Cardiac muscle cell (in vitro differentiated cells and primary cell): ENCODE data around the gene TRAF3IP1. TPM values are rescaled to one million over a fixed set of nuclear protein-coding genes. Genes with fewer than 3 reads are reported as not detected.

Source experiments
- DNase-seq, 2 donors: peaks; one replicate each; pipeline versions ENCODE4 v3.0.0 to v3.0.0-alpha.2; 2010 to 2017; ENCODE audit warnings: low read depth in 1 of 2, low spot score in 1 of 2
- H3K27ac ChIP-seq: fragments of 200-600 bp; sonication (generic); 2 replicates; pipeline ENCODE4 v1.5.1; 2016
- H3K27me3 ChIP-seq: fragments of 200-600 bp; sonication (generic); 2 replicates; pipeline ENCODE4 v1.6.0; 2016; ENCODE audit warnings: control low read depth
- H3K36me3 ChIP-seq: fragments of 200-600 bp; sonication (generic); 2 replicates; pipeline ENCODE4 v1.5.1; 2016; ENCODE audit warnings: control low read depth
- H3K4me1 ChIP-seq: fragments of 200-600 bp; sonication (generic); 2 replicates; pipeline ENCODE4 v1.8.1; 2017; ENCODE audit warnings: low read depth, mild to moderate bottlenecking, mixed run types
- H3K4me3 ChIP-seq: fragments of 200-600 bp; sonication (generic); 2 replicates; pipeline ENCODE4 v1.5.1; 2016; ENCODE audit warnings: mild to moderate bottlenecking
- H3K9me3 ChIP-seq: fragments of 200-600 bp; sonication (generic); 2 replicates; pipeline ENCODE4 v1.5.1; 2017; ENCODE audit warnings: low read depth, mild to moderate bottlenecking, control low read depth
- polyA plus RNA-seq: library from polyadenylated mRNA; unstranded; fragments of >200 nt; fragmentation: Nextera tagmentation; extraction: Ambion mirVana; gene quantifications from 2 replicates; pipeline ENCODE4 v1.2.1, GENCODE V29; 2016
- total RNA-seq: library from RNA; depleted of rRNA; stranded (reverse); fragments of >200 nt; gene quantifications from 2 replicates; pipeline ENCODE4 v1.2.3, GENCODE V29; 2016
- TF ChIP-seq, protein P1 (sequence below): IDR thresholded peaks from 2 replicates; pipeline ENCODE4 v1.5.1; 2012; ENCODE audit warnings: low read depth, mild to moderate bottlenecking, low read length

Gene TRAF3IP1
- total and polyA plus RNA-seq, 2 experiments from 2014 or later = 8.3 to 12.1 TPM

DNA sequence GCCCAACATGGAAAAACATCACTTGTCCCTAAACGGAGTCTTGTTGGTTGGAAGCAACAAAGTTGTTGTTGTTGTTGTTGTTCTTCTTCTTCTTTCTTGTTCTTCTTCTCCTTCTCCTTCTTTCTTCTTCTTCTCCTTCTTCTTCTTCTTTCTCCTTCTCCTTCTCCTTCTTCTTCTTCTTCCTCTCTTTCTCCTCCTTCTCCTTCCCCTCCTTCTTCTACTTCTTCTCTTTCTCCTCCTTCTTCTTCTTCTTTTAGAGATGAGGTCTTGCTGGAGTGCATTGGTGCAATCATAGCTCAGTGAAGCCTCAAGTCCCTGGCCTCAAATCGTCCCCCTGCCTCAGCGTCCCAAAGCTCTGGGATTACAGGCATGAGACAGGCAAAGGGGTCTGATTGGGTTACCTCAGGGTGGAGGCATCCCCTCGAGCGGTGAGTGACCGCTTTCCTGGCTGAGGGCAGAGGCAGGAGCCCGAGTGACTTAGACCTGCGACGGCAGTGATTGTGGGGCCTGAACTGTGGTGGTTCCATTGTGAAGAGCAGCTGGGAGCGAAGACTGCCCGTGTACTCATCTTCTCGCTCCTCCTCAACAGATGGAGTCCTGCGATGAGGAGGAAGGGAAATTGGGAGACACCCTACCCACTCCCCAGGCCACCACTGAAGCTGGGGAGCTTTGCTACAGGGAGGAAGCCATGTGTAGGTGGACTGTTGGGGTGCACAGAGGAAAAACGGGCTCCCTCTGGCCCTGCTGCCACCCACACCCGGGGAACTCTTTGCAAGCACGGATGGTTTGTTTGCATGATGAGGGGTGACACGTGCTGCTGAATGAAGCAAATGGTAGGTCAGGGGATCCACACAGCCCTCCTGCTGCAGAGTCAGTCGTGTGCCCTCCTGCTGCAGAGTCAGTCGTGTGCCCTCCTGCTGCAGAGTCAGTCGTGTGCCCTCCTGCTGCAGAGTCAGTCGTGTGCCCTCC lies 24.9 kb upstream of the TRAF3IP1 start:
- Histone ChIP-seq H3K4me1 (peaks cover under 1% of the 10 kb centered on the region), H3K9me3 (no peaks in the 10 kb centered on the region), H3K4me3 (no peak overlapping the region), H3K27ac (no peak overlapping the region), H3K27me3 (peaks cover 4% of the 10 kb centered on the region), H3K36me3 (no peaks in the 10 kb centered on the region)
- TF ChIP-seq, protein P1, sequence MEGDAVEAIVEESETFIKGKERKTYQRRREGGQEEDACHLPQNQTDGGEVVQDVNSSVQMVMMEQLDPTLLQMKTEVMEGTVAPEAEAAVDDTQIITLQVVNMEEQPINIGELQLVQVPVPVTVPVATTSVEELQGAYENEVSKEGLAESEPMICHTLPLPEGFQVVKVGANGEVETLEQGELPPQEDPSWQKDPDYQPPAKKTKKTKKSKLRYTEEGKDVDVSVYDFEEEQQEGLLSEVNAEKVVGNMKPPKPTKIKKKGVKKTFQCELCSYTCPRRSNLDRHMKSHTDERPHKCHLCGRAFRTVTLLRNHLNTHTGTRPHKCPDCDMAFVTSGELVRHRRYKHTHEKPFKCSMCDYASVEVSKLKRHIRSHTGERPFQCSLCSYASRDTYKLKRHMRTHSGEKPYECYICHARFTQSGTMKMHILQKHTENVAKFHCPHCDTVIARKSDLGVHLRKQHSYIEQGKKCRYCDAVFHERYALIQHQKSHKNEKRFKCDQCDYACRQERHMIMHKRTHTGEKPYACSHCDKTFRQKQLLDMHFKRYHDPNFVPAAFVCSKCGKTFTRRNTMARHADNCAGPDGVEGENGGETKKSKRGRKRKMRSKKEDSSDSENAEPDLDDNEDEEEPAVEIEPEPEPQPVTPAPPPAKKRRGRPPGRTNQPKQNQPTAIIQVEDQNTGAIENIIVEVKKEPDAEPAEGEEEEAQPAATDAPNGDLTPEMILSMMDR = no peak
- no peak for DNase-seq

DNA sequence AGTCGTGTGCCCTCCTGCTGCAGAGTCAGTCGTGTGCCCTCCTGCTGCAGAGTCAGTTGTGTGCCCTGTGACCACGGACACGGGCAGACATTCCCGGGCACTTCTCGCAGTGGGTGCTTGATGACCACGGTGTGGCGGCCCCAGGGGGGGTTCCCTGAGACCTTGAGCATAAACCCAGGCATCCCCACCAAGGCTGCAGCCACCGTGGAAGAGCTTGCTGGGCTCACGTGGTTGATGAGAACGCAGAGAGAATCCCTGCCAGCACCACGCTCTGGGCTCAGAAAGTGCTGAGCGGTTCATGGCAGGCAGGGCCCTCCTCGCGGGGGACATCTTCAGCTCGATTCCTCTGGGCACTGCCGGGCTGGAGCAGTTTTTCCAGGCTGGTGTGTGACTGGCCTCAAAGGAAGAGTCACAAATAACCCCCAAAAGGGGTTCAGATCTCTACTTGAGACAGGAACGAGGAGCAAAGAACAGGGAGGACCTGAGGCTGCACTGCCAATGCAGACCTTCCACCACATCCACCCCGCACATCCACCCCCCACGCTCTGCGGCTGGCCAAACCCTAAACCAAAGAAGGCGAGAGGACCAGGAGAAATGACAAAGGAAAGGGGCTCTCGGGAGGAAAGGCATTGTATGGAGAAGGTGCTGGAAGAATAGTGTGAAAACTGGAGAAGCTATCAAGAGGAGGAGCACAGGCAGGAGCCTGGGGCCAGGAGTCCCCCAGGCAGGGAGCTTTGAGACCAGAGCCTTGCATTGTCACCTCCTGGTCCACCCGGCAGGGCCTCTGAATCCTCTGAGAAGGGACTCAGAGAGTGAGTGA lies 23.5 kb upstream of the TRAF3IP1 start:
- Histone ChIP-seq H3K27me3 (peaks cover 4% of the 10 kb centered on the region), H3K9me3 (no peaks in the 10 kb centered on the region), H3K36me3 (no peaks in the 10 kb centered on the region), H3K27ac (no peak overlapping the region), H3K4me1 (no peaks in the 10 kb centered on the region), H3K4me3 (no peak overlapping the region)
- no peak for DNase-seq
- TF ChIP-seq, protein P1 = no peak

DNA sequence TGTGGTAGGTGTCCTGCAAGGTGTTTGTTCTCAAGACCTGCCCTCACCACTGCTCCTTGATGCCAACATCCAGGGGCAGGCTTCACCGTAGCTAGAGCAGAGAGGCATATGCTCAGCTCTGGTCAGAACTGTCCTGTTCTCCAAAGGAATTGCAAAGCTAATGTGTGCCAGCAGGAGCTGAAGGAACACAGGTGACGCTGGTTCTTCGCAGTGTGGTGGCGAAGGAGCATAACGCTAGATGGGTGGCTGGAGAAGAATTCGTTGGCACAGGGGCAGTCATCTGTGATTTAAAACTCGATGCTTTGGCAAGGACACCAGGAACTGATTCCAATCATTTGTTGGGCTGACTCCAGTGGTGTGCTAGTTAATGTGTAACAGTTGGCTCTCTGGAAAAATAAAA lies 20.5 kb upstream of the TRAF3IP1 start:
- Histone ChIP-seq H3K36me3 (no peaks in the 10 kb centered on the region), H3K4me1 (no peaks in the 10 kb centered on the region), H3K4me3 (no peak overlapping the region), H3K27ac (no peak overlapping the region), H3K9me3 (no peaks in the 10 kb centered on the region), H3K27me3 (peaks cover under 1% of the 10 kb centered on the region)
- DNase-seq = no peak
- TF ChIP-seq, protein P1 = no peak

DNA sequence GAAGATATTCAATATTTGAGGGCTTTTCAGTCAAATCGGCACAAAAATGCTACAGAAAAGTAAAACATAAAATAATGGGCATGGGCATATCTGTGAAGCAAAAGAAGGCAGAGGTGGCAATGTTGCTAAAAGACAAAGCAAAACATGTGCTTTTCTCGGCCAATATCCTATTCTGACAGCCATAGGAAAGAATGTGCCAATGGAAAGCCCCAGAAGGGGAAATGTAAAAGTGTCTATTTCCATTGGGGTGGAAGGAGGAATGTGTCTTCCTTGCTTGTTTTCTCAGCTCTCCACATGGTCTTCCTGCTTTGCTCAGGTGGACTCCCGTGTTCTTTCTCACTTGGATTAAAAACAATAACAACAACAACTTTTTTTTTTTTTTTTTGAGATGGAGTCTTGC lies 18.2 kb upstream of the TRAF3IP1 start:
- Histone ChIP-seq H3K9me3 (no peaks in the 10 kb centered on the region), H3K27ac (no peak overlapping the region), H3K27me3 (no peaks in the 10 kb centered on the region), H3K36me3 (no peaks in the 10 kb centered on the region), H3K4me3 (no peak overlapping the region), H3K4me1 (no peaks in the 10 kb centered on the region)
- DNase-seq = no peak
- TF ChIP-seq, protein P1 = no peak

DNA sequence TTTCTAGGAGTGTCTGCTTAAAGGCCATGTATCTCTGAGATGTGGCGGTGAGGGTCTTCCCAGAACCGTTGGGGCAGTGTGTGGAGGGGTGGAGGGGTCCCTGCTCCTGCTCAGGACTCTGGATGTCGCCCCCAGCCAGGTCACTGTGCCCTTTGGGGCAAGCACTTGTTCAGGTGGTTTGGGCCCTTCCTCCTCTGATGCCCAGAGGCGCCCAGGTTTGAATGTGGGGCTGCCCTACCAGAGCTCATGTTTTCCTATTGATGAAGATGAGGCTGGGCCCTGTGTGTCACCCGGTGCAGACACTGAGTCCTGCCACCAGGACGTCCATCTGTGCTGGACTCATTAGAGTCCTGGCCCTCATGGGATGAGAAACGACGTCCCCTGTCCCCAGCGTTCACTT lies 17.6 kb upstream of the TRAF3IP1 start:
- H3K9me3 ChIP-seq = no peaks in the 10 kb centered on the region
- no peak overlapping the region for H3K27ac ChIP-seq
- no peaks in the 10 kb centered on the region for H3K4me1 ChIP-seq
- H3K27me3 ChIP-seq = no peaks in the 10 kb centered on the region
- H3K4me3 ChIP-seq = no peak overlapping the region
- no peak for DNase-seq
- TF ChIP-seq, protein P1 = no peak
- H3K36me3 ChIP-seq = no peaks in the 10 kb centered on the region
